DMS153 treated with DMSO at 0.1 percent for 48 hours (cell line): ENCODE measurements around the gene PACS2.
"Not testable (repeated sequence)": the region's sequence is repeated elsewhere in the genome, so short reads cannot be mapped to it uniquely, and the experiment has no call there.

Experiments used
- DNase-seq: peaks from one replicate; lab custom pipeline; 2025; ENCODE audit not compliant: unreplicated experiment; lab: John Stamatoyannopoulos, UW

The PACS2 gene

DNA sequence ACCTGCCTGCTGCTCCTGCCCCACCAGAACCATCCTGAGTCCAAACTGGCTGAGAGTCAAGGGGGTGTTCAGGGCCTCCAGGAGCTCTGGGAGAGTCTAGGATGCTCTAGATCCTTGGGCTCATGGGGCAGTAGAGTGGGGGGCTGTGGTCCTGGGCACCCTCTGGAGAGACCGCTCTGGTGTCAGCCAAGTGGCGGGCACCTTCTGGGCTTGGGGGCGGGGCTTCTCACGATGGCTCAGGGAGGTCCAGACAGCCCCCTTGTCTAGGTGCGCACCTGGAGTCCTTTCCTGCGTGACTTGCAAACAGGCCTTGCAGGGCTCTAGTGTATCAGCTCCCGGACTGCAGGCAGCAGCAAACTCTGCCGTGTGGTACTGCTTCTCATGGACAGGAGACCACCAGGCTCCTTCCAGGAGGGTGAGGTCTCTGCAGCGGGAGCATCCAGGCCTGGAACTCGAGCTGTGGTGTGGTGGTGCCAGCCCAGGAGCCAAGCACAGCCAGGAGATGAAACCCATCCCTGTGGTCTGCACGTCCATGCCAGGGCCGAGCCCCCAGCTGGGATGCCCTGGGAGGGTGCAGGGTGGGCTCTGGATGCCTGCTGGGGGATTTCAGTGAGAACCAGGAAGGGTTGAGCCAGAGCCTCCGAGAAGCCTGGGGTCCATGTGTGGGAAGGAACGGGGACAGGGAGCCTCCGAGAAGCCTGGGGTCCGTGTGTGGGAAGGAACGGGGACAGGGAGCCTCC lies 15.0 kb downstream of the PACS2 start:
- DNase-seq = no peak

GRCh38 chr14:105330491-105330895 lies 15.9 kb downstream of the PACS2 start:
- DNase-seq = no peak

GRCh38 chr14:105331575-105332349 lies 17.2 kb downstream of the PACS2 start:
- no peak for DNase-seq

DNA sequence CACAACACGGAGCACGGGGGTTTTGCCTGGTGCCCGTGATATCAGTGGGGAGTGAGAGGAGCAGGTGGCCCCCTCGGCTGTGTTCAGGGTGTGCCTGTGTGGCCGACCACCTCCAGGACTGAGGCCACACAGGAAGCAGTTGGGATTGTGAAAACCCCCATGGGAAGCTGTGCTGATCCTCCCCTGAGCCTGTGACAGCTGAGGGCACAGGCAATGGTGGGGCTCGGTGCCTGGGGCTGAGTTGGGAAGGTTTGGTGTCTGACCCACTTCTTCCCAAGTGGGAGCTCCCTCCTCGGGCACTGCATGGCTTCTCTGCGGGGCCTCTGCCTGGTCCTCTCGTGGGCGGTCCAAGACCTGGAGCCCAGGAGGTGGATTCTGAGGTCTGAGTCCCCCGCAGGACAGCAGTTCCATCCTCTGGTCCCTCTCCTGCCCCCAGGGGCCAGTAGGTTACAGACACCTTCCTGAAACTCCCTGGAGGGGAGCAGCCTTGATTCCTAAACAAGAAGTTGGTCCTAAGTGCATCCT lies 17.9 kb downstream of the PACS2 start:
- DNase-seq = no peak

DNA sequence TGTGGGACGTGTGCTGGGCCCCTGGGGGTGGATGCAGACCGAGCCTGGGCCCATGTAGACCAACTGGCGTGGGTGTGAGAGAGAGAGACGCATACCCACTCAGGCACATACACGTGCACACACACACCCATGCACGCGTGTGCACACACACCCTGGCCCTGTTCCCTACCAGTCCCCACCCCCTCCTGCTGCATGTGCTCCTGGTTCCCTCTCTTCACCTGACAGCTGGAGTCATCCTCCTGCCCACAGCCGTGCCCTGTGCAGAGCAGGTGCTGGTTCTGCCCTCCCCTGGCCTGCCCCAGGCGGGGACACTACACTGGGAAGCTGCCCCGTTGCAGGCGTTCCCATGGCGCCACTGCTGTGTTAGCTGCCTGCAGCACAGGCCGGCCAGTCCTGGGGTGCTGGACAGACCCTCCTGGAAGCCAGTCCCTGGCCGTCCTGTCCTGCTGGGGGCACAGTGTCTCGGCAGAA lies 18.5 kb downstream of the PACS2 start:
- no peak for DNase-seq

DNA sequence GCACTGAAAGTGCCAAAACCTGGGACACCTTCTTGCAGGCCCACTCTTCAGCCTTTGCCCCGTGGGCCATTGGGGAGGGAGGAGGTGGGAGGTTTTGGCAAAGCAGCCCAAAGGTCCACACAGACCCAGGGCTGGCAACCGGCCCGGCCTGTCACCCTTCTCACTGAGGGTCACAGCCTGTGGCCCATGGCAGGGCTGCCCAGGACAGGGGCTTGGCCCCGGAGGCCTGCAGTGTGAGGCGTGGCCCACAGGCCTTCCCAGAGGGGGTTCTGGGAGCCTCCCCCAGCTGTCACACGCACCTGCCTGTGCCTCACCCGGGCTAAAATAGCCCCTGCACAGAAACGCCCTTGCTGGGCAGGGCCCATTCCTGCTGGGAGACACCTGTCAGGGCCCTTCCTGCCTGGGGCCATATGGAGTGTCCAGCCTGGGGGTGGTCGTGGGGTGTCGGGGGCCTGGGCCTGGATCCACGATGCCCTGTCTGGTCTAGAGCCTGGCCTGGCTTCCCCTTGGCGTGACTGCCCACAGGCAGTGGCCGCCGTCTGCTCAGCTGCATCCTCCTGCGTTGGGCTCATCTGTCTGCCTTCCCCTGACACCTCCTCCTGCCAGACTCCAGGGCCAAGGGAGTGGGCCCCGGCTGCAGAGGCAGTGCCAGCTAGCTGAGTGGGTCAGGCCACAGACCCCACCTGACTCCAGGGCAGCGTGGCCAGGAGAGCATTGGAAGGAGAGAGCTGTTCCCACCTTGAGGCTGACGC lies 19.2 kb downstream of the PACS2 start:
- DNase-seq = no peak

GRCh38 chr14:105334383-105335230 lies 20.1 kb downstream of the PACS2 start:
- DNase-seq = no peak

GRCh38 chr14:105335231-105335542 lies 20.6 kb downstream of the PACS2 start:
- not testable (repeated sequence) for DNase-seq

DNA sequence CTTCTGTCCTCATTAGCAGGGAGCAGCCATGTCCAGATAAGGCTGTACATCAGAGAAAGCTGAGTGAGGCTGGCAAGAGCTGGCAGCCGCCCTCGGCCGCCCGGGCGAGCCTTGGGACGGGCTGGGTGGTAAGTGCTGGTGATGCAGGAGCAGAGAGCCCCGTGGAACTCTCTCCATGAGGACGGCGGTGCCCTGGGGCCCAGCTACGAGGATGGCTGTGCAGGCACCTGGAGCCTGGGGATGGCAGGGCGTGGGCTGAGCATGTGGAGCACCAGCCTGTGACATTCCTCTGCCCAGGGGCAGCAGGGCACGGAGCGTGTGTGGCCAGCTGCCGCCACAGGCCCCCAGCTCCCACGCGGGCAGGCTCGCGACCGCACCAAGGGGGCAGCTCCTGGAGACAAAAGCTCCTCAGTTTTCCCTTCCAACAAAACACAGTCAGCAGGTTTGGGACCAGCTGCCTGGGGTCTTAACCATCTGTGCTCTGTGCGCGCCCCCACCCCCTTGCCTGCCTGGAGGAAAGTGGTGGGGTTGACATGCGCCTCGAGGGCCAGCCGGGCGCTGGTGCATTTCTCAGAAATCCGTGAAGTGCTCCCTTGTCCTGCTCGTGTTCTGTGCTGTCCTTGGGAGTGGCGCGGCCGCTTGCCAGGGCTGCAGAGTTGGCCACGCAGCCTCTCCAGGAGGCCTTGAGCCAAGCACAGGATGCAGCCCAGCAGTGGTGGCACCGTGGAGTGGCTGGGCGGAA lies 21.4 kb downstream of the PACS2 start:
- no peak for DNase-seq

DNA sequence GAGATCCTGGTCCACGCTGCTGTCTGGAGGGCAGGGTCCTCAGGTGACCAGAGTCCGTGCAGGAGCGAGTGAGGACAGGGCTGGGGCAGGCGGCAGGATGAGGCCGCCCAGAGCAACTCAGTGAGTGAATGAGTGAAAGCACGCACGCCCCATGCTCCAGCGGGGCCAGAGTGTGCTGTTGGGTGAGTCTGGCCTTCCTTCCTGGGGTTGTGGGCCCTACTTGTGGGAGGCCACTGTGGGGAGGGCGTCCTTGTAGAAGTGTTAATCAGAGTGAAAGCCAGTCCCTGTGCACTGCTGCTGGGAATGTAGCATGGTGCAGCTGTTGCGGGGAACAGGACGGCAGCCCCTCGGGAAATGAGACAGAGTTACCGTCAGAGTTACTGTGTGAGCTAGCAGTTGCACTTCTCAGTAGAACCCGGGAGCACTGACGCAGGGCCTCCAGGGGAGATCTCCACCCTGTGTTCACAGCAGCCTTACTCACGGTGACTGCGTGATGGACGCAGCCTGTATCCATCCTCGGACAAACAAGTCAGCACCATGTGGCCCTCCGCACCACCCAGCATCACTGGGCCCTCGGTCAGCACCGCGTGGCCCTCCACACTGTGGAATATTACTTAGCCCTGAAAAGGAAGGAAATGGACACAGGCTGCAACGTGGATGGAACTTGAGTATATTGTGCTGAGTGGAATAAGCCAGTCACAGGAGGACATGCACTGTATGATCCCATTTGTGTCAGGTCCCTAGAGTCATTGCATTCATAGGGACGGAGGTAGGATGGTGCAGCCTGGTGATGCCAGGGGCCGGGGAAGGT lies 22.1 kb downstream of the PACS2 start:
- DNase-seq = no peak

GRCh38 chr14:105337433-105337832 lies 22.9 kb downstream of the PACS2 start:
- no peak for DNase-seq

GRCh38 chr14:105337966-105338741 lies 23.6 kb downstream of the PACS2 start:
- no peak for DNase-seq

DNA sequence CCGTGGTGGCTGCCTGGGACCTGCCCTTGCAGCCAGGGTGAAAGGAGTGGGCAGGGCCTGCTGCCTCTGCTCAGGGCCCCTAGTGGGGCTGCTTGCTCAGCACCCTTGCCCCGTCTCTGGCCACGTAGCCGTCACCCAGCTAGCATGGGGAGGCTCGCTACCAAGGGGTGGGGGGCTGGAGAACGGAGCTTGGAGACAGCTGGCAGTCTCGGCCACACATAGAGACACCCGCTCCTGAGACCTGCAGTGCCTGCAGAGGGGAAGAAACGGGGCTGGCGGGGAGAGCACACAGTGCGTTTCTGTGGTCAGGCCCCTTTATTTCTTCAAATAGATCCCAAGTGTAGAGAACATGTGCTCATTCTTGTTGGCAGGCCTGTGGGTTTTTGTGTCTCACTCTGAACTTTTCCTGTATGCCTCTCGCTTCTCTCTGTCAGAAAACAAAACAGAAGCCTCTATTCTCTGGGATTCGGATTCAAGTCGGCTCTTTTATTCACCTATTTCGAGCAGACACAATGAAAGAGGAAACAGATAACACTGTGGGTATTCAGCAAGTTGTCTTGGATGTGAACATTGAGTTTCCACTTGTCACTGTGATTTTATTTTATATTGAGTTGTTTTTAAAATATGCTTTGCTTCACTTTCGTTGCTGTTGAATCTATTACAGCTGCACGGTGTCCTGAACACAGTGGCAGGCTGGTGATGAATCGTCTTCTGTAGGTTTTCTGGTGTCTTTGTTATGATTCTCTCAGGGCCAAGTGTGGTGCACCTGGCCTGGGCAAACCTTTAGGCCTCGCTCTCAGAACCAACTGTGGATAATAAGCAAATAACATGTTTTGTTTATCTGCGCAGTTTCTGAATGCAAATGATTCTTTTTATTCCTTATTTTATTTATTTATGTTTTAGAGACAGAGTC lies 26.5 kb downstream of the PACS2 start:
- no peak for DNase-seq

GRCh38 chr14:105343194-105343593 lies 28.6 kb downstream of the PACS2 start:
- DNase-seq = no peak

DNA sequence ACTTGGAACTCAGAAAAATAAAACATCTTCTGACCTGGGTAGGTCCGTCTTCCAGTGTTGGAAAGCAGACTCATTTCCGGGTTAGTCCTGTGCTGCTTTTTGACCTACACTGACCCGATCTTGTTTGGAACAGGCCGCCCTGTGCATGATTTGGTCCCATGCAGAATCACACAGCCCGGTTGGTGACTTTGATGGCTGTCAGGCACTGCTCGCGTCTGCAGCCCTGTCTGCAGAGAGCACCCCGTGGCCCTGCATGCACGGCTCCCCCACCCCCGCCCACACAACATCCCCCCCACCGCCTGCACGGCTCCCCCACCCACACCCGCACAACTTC lies 31.6 kb downstream of the PACS2 start:
- DNase-seq = no peak

GRCh38 chr14:105346876-105347586 lies 32.5 kb downstream of the PACS2 start:
- no peak for DNase-seq

DNA sequence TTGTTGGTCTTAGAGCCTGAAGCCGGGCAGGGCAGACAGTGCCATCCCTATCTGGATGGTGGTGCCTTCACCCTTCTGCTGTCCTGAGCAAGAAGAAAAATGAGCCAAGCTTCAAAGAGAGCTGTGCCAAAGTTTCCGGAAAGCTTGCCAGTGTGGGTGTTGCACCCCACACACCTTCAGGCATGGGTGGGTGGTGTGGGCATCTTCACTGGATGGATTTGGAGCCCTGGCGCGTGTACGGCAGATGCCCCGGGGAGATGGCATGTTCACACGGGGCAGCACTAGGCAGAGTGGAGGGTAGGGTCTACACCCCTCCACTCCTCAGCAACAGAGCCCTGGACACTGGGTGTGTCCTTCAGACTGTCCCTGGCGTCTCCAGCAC lies 33.0 kb downstream of the PACS2 start:
- DNase-seq = no peak
